CD4-positive, alpha-beta T cell treated with Interleukin-4 for 4 hours (primary cell): Measurements from ENCODE around the gene IFT22.
A peak's percentile ranks its signal among the peaks of the same experiment; 100 is the strongest.
"Not testable (repeated sequence)": the region's sequence is repeated elsewhere in the genome, so short reads cannot be mapped to it uniquely, and the experiment has no call there.

ENCODE experiments used
- DNase-seq: peaks from one replicate; pipeline ENCODE4 v3.0.0-alpha.2; 2020

IFT22 gene

DNA sequence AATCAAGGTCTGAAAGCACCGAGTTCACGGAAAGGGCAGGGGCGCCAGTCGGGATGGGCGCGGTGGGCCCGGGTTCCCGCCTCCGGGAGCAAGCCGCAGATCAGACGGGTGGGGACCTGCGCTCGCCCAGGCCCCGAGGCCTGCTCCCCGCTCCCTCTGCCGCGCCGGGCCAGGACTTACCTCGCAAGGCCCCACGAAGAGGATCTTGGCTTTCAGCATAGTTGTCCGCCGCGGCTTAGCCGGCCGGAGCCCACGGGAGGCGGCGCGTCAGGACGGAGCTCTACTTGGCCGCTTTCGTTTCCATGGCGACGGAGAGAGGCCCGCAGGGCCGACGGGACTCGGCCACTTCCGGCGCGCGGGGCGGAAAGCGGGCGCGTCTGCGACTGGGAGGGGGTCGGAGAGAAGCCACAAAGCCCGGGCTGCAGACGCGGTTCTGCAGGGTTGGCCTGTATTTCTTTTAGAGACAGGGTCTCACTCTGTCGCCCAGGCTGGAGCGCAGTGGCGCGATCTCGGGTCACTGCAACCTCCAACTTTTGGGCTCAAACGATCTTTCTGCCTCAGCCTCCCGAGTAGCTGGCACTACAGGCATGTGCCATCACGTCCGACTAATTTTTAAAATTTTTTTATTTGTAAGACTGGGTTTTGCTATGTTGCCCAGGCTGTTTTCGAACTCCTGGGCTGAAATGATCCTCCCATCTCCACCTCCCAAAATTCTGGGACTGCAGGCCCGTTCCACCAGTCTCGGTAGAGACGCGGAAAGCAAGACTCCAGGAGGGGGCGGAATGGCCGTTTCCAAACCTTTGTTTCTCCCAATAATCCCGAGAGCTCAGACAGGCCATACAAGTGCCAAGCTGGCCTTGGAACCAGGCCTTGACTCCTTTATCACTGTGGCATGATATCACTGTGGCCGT is at the start of gene IFT22:
Gene IFT22 (minus strand): TSS at position 322 of the 911 bp plus-strand sequence. CDS start 103 bp downstream, at position 219.
- DNase-seq = peak; percentile 86

- DNase-seq = no peak
Measured at GRCh38 chr7:101370836-101371235, 49.2 kb upstream of the IFT22 start.

- no peak for DNase-seq
Measured at GRCh38 chr7:101368422-101369165, 47.0 kb upstream of the IFT22 start.

DNA sequence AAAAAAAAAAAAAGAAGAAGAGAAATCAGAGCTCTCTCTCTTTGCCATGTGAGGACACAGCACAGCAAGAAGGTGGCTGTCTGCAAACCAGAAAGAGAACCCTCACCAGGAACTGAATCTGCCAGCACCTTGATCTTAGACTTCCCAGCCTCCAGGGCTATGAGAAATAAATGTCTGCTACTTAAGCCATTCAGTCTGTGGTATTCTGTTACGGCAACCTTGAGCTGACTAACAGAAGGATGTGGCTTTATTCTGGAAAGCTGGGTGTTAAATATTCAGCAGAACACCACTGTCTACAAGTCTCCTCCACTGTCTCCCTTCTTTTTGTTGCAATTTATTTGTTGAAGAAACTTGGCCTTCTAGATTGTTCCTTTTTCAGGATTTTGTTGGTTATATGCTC is 46.1 kb upstream of the IFT22 start:
- no peak for DNase-seq

GRCh38 chr7:101365956-101366355 is 44.3 kb upstream of the IFT22 start:
- DNase-seq = no peak

DNA sequence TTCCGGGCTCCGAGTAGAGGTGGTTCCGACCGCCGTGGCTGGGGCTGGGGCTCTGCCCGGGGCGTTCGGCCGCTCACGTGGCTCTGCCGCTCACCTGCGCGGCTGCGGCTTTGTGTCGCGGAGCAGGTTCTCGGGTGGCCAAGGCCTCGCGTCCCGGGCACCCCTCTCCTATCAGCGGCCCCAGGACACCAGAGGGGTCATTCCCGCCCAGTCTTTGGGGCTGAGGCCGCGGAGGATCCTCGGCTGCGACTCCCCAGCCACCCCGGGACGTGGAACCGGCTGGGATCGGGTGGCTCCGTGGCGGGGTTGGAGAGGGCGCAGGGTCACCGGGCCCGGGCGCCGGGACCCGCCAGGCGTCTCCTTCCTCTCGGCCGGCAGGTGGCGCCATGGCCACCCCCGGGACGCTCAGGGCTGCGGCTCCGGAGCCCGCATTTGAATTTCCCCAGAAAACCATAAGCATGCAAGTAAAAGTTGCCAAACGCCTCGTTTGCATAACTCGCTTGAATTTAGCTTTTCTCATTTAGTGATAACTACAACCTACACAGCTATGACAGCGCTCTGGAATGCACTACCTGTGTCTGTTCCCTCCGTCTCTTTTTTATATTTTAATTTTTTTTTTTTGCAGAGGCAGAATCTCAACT is 42.2 kb upstream of the IFT22 start:
- peak; percentile 53 for DNase-seq

DNA sequence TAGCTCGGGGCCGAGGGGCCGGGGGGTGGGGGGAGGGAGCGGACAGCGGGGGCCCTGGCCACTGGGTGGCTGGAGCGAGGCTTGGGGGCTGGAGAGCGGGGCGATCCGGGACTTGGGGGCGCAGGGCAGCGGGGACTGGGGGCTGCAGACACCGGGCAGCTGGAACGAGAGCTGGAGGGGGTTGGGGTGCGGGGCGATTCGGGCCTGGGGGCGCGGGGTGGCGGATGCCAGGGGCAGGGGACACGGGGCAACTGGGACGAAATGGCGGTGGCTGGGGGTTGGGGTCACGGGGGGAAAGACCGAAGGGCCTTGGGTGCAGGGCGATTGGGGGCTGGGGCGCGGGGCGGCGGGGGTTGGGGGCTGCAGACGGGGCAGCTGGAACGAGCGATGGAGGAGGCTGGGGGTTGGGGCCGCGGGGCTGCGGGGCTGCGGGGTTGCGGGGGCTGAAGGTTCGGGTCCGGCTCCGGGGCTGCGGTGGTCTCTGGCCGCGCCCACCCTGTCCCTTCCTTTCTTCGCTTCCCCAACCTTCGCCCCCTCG is 41.7 kb upstream of the IFT22 start:
- DNase-seq = no peak

- DNase-seq = no peak
Measured at GRCh38 chr7:101362334-101363195, 41.0 kb upstream of the IFT22 start, which contains the start of gene COL26A1. Gene COL26A1, plus strand, starts transcription at chr7:101362875. Its CDS starts 158 bp downstream, at chr7:101363033.

DNA sequence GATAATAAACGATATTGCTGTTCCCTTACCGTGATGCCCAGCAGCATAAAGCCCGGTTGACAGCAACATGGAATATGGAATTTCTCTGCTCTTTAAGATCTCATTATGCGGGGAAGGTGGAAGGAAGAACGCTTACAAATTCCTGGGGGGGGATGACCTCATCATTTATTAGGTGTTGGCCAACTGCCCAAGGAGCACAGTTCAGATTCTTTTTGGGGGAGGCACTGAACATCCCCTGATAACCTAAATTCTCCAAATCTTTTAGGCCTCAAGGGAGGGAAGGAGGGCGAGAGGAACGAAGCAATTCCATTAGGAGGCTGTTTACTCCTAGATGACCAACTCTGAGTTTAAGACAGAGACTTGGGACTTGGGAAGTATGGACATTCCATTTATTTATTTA is 35.8 kb upstream of the IFT22 start:
- DNase-seq = no peak

GRCh38 chr7:101352920-101353308 is 31.3 kb upstream of the IFT22 start:
- DNase-seq = no peak

DNA sequence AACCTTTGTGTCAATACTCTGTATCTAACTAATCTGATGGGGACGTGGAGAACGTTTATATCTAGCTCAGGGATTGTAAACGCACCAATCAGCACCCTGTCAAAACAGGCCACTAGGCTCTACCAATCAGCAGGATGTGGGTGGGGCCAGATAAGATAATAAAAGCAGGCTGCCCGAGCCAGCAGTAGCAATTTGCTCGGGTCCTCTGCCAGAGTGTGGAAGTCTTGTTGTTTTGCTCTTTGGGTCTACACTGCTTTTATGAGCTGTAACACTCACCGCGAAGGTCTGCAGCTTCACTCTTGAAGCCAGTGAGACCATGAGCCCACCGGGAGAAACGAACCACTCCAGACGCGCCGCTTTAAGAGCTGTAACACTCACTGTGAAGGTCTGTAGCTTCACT is 27.7 kb upstream of the IFT22 start:
- DNase-seq = not testable (repeated sequence)

GRCh38 chr7:101348456-101349067 is 26.9 kb upstream of the IFT22 start:
- DNase-seq = not testable (repeated sequence)

GRCh38 chr7:101347477-101347876 is 25.9 kb upstream of the IFT22 start:
- DNase-seq = no peak

GRCh38 chr7:101342892-101343291 is 21.3 kb upstream of the IFT22 start:
- DNase-seq = no peak

GRCh38 chr7:101340379-101340778 is 18.8 kb upstream of the IFT22 start:
- no peak for DNase-seq

GRCh38 chr7:101333912-101334311 is 12.3 kb upstream of the IFT22 start:
- DNase-seq = no peak

GRCh38 chr7:101332026-101332425 is 10.4 kb upstream of the IFT22 start:
- DNase-seq = no peak

GRCh38 chr7:101330011-101330484 is 8.4 kb upstream of the IFT22 start:
- no peak for DNase-seq

DNA sequence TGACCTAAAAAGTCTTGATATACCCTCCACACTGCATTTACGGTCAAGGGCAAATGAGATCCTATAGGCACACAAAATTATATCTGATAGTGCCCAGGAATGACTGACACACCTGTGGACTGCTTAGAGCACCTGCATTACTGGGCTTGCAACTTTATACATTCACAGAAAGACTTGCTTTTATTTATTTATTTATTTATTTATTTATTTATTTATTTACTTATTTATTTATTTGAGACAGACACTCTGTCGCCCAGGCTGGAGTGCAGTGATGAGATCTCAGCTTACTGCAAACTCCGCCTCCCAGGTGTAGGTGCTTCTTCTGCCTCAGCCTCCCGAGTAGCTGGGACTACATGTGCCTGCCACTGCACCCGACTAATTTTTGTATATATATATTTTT is 6.5 kb upstream of the IFT22 start:
- no peak for DNase-seq

- DNase-seq = no peak
Measured at GRCh38 chr7:101319401-101319800, 2.2 kb downstream of the IFT22 start.

- DNase-seq = peak; percentile 42
Measured at GRCh38 chr7:101315336-101315735, 6.3 kb downstream of the IFT22 start.
